Measurements from ENCODE around the gene SAMD14.

The SAMD14 gene

DNA sequence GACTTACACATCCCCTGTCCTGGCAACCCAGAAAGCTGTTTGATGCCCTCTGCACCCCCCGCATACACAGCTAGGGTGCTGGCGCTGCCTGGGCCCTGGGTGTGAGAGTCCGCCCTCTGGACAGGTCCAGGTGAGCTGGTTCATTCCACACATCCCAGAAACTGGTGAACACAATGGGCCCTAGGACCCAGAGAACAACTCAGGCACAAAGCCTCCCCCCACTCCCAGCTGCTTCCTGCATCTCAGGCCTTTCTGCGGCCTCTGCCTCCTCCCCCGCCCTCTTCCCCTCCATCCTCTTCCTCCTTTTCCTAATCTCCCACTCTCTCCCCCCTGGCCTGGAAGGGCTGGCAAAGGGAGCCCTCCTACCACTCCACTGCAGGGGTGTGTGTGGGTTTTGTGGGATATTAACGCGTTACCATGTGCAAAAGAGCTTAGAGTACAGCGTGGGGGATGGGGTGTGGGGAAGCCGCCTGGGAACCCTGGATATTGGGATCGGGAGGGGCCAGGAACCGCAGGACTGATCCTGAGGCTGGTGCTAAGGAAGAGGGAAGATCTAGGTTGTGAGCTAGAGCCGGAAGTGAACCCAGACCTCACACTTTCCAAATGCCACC lies 22.1 kb upstream of the SAMD14 start:
- peak overlapping the region; percentile 77 for H3K4me3 ChIP-seq (ENCODE audit: control insufficient read depth, low read depth, low read length)
- DNase-seq (ENCODE audit: low read depth), result peak; percentile 86
- TF ChIP-seq, protein P1, sequence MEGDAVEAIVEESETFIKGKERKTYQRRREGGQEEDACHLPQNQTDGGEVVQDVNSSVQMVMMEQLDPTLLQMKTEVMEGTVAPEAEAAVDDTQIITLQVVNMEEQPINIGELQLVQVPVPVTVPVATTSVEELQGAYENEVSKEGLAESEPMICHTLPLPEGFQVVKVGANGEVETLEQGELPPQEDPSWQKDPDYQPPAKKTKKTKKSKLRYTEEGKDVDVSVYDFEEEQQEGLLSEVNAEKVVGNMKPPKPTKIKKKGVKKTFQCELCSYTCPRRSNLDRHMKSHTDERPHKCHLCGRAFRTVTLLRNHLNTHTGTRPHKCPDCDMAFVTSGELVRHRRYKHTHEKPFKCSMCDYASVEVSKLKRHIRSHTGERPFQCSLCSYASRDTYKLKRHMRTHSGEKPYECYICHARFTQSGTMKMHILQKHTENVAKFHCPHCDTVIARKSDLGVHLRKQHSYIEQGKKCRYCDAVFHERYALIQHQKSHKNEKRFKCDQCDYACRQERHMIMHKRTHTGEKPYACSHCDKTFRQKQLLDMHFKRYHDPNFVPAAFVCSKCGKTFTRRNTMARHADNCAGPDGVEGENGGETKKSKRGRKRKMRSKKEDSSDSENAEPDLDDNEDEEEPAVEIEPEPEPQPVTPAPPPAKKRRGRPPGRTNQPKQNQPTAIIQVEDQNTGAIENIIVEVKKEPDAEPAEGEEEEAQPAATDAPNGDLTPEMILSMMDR (conservative IDR thresholded peaks at IDR 0.05; ENCODE audit: control insufficient read depth, insufficient read depth, low read depth, low read length), result no peak

GRCh38 chr17:50151041-50151936 lies 21.3 kb upstream of the SAMD14 start:
- peak; percentile 84 for DNase-seq (ENCODE audit: low read depth)
- TF ChIP-seq, protein P1 (conservative IDR thresholded peaks at IDR 0.05; ENCODE audit: control insufficient read depth, insufficient read depth, low read depth, low read length), result peak; percentile 53
- peak overlapping the region; percentile 77 for H3K4me3 ChIP-seq (ENCODE audit: control insufficient read depth, low read depth, low read length)

- no peak for DNase-seq (ENCODE audit: low read depth)
- H3K4me3 ChIP-seq (ENCODE audit: control insufficient read depth, low read depth, low read length), result peak within 1 kb of the TSS; percentile 77
- TF ChIP-seq, protein P1 (conservative IDR thresholded peaks at IDR 0.05; ENCODE audit: control insufficient read depth, insufficient read depth, low read depth, low read length), result no peak
Observed at GRCh38 chr17:50150354-50151040, 20.5 kb upstream of the SAMD14 start, which contains the start of gene PPP1R9B. Gene PPP1R9B (minus strand): TSS chr17:50150677. CDS start chr17:50150513, 164 bp downstream.

GRCh38 chr17:50149417-50150353 lies 19.7 kb upstream of the SAMD14 start:
- H3K4me3 ChIP-seq (ENCODE audit: control insufficient read depth, low read depth, low read length), result peak overlapping the region; percentile 77
- TF ChIP-seq, protein P1 (conservative IDR thresholded peaks at IDR 0.05; ENCODE audit: control insufficient read depth, insufficient read depth, low read depth, low read length), result no peak
- peak; percentile 52 for DNase-seq (ENCODE audit: low read depth)

GRCh38 chr17:50149091-50149416 lies 19.1 kb upstream of the SAMD14 start:
- DNase-seq (ENCODE audit: low read depth), result no peak
- H3K4me3 ChIP-seq (ENCODE audit: control insufficient read depth, low read depth, low read length), result peak overlapping the region; percentile 77
- TF ChIP-seq, protein P1 (conservative IDR thresholded peaks at IDR 0.05; ENCODE audit: control insufficient read depth, insufficient read depth, low read depth, low read length), result no peak

Data from fibroblast of mammary gland (primary cell).